Measurements from ENCODE around the gene BAIAP2L1.

BAIAP2L1 gene

DNA sequence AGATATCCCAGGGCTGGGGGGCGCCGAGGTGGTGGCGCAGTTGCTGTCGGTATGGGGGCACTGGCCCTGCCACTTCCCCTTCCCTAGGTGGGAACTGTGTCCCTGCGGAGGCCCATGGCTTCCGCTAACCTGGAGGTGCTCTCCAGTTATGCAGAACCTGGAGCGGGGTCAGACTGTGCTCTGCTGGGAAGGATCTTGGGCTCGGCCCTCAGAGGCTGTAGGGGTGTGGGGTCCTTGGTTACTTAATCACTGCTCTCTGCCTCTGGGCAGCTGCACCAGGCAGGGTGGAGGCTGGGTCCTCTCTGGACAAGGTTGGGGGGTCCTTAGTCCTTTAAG, 117.0 kb downstream of the BAIAP2L1 start:
- Histone ChIP-seq H3K4me3 (ENCODE audit: low read length) (no peak overlapping the region), H4K20me1 (ENCODE audit: insufficient read depth, low read length) (no peaks in the 10 kb centered on the region), H3K79me2 (ENCODE audit: low read length) (peaks cover 69% of the 10 kb centered on the region), H3K27me3 (replicated peaks; ENCODE audit: insufficient read depth, low read length) (no peaks in the 10 kb centered on the region), H3K4me2 (ENCODE audit: low read depth, low read length) (no peak overlapping the region), H3F3A (ENCODE audit: insufficient read depth, low read length) (peaks cover 9% of the 10 kb centered on the region), H3K9me2 (replicated peaks; ENCODE audit: insufficient read depth, low read length) (no peaks in the 10 kb centered on the region), H3K36me3 (replicated peaks; ENCODE audit: insufficient read depth, low read length) (no peaks in the 10 kb centered on the region), H3K9me3 (replicated peaks; ENCODE audit: insufficient read depth, low read length) (no peaks in the 10 kb centered on the region), H2AFZ (ENCODE audit: low read length) (no peak overlapping the region), H3K27ac (ENCODE audit: low read length) (no peak overlapping the region), H3K9ac (ENCODE audit: low read length) (no peak overlapping the region), H3K4me1 (ENCODE audit: low read length) (peaks cover 19% of the 10 kb centered on the region; the same call in 1 of the 2 replicates)
- TF ChIP-seq EZH2phosphoT487 (IDR thresholded peaks at IDR 0.05; ENCODE audit: low read length) (no peak), EZH2 (optimal IDR thresholded peaks at IDR 0.05; ENCODE audit: low read depth, low read length) (no peak)
- TF ChIP-seq, protein P1, sequence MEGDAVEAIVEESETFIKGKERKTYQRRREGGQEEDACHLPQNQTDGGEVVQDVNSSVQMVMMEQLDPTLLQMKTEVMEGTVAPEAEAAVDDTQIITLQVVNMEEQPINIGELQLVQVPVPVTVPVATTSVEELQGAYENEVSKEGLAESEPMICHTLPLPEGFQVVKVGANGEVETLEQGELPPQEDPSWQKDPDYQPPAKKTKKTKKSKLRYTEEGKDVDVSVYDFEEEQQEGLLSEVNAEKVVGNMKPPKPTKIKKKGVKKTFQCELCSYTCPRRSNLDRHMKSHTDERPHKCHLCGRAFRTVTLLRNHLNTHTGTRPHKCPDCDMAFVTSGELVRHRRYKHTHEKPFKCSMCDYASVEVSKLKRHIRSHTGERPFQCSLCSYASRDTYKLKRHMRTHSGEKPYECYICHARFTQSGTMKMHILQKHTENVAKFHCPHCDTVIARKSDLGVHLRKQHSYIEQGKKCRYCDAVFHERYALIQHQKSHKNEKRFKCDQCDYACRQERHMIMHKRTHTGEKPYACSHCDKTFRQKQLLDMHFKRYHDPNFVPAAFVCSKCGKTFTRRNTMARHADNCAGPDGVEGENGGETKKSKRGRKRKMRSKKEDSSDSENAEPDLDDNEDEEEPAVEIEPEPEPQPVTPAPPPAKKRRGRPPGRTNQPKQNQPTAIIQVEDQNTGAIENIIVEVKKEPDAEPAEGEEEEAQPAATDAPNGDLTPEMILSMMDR (IDR thresholded peaks at IDR 0.05; ENCODE audit: low read length): no peak
- no peak for DNase-seq

DNA sequence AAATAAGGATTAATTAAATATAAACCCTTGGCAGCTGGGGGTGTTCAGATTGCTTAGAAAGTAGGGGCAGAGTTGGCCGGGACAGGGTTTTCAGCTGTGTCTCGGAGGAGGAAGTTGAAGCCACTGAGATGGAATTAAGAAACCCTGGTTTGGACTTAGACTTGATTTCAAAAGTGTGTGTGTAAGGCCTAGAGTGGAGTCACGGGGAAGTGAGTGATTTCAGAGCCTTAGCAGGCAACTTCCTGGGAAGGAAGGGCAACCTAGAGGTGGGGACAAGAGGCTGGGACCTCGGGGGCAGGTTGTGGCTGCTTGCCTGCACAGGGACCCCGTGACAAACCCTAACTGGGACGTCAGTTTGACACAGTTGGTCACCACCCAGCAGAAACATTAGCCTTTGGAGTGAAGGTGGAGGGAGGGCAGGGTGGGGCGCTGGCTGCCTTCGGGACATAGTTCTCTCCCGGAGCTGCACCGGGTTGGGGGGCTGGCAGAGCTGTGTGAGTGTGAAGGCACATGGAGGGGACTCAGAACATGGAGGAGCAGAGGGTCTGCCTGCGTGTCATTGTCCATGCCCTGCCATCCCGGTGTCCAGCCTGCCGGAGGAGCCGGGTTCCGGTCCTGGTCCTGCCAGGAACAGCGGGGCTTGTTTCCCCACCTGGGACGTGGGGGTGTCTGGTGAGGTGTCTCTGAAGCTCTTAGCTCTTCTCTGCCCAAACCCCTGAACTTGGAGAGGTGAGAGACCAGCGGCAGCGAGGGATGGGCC, 117.6 kb downstream of the BAIAP2L1 start:
- TF ChIP-seq EZH2 (optimal IDR thresholded peaks at IDR 0.05; ENCODE audit: low read depth, low read length): no peak
- TF ChIP-seq, protein P1 (IDR thresholded peaks at IDR 0.05; ENCODE audit: low read length): no peak
- TF ChIP-seq EZH2phosphoT487 (IDR thresholded peaks at IDR 0.05; ENCODE audit: low read length): no peak
- Histone ChIP-seq H3K27me3 (replicated peaks; ENCODE audit: insufficient read depth, low read length) (no peaks in the 10 kb centered on the region), H3K4me3 (ENCODE audit: low read length) (no peak overlapping the region), H3K9me3 (replicated peaks; ENCODE audit: insufficient read depth, low read length) (no peaks in the 10 kb centered on the region), H3K36me3 (replicated peaks; ENCODE audit: insufficient read depth, low read length) (no peaks in the 10 kb centered on the region), H3K9me2 (replicated peaks; ENCODE audit: insufficient read depth, low read length) (no peaks in the 10 kb centered on the region), H3F3A (ENCODE audit: insufficient read depth, low read length) (peaks cover 9% of the 10 kb centered on the region), H4K20me1 (ENCODE audit: insufficient read depth, low read length) (no peaks in the 10 kb centered on the region), H2AFZ (ENCODE audit: low read length) (no peak overlapping the region), H3K4me2 (ENCODE audit: low read depth, low read length) (peak overlapping the region; percentile 98; the same call in 1 of the 2 replicates), H3K9ac (ENCODE audit: low read length) (no peak overlapping the region), H3K27ac (ENCODE audit: low read length) (no peak overlapping the region), H3K4me1 (ENCODE audit: low read length) (peaks cover 15% of the 10 kb centered on the region; the same call in 1 of the 2 replicates), H3K79me2 (ENCODE audit: low read length) (peaks cover 65% of the 10 kb centered on the region)
- no peak for DNase-seq

DNA sequence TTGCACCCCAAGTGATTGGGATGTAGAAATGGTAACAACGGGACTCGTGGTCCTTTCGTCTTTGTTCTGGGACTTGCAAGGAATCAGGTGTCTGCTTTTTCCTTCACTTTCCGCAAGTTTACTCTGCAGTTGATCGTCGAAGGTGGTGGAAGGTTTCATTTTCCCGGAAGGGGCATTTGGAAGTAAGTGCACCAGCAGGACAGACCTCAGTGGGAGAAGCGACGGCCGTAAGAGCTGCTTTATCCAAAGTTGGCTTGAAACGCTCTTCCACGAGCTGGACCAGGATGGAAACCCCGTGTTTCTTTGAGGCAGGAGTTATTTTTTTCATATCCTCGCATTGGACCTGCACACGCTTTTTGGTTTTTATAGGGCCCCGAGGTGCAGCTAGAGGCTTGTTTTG, 118.2 kb downstream of the BAIAP2L1 start:
- H2AFZ ChIP-seq (ENCODE audit: low read length): no peak overlapping the region
- H4K20me1 ChIP-seq (ENCODE audit: insufficient read depth, low read length): no peaks in the 10 kb centered on the region
- peaks cover 59% of the 10 kb centered on the region for H3K79me2 ChIP-seq (ENCODE audit: low read length)
- H3K4me2 ChIP-seq (ENCODE audit: low read depth, low read length): peak overlapping the region; percentile 98
- peak overlapping the region; percentile 90; the same call in 1 of the 2 replicates for H3K9ac ChIP-seq (ENCODE audit: low read length)
- no peak overlapping the region for H3K27ac ChIP-seq (ENCODE audit: low read length)
- no peaks in the 10 kb centered on the region for H3K9me2 ChIP-seq (replicated peaks; ENCODE audit: insufficient read depth, low read length)
- H3K4me1 ChIP-seq (ENCODE audit: low read length): peaks cover 10% of the 10 kb centered on the region; the same call in 1 of the 2 replicates
- TF ChIP-seq EZH2 (optimal IDR thresholded peaks at IDR 0.05; ENCODE audit: low read depth, low read length): no peak
- TF ChIP-seq, protein P1 (IDR thresholded peaks at IDR 0.05; ENCODE audit: low read length): no peak
- TF ChIP-seq EZH2phosphoT487 (IDR thresholded peaks at IDR 0.05; ENCODE audit: low read length): no peak
- no peaks in the 10 kb centered on the region for H3K9me3 ChIP-seq (replicated peaks; ENCODE audit: insufficient read depth, low read length)
- no peaks in the 10 kb centered on the region for H3K27me3 ChIP-seq (replicated peaks; ENCODE audit: insufficient read depth, low read length)
- H3F3A ChIP-seq (ENCODE audit: insufficient read depth, low read length): peaks cover 9% of the 10 kb centered on the region
- no peak for DNase-seq
- no peaks in the 10 kb centered on the region for H3K36me3 ChIP-seq (replicated peaks; ENCODE audit: insufficient read depth, low read length)
- H3K4me3 ChIP-seq (ENCODE audit: low read length): peak overlapping the region; percentile 83
